IMR-90 (cell line): Measurements from ENCODE around the gene PLXND1.

Experiments used
- BHLHE40 ChIP-seq: fragments of 150-350 bp; IDR thresholded peaks from 2 replicates; pipeline ENCODE4 v1.6.1; 2016; ENCODE audit warnings: mild to moderate bottlenecking, low read depth, low read length
- CHD1 ChIP-seq: IDR thresholded peaks from 2 replicates; pipeline ENCODE4 v1.6.1; 2012; ENCODE audit warnings: low read depth, low read length, improper control_type of control experiment
- CTCF ChIP-seq: conservative IDR thresholded peaks from 2 replicates; pipeline ENCODE4 v1.5.1; 2012; ENCODE audit warnings: mild to moderate bottlenecking, low read depth, low read length, improper control_type of control experiment
- ELK1 ChIP-seq: fragments of 150-350 bp; IDR thresholded peaks from 2 replicates; pipeline ENCODE4 v1.6.1; 2016; ENCODE audit warnings: low read depth, mild to moderate bottlenecking, low read length, moderate library complexity, borderline replicate concordance
- FOS ChIP-seq: fragments of 150-350 bp; IDR thresholded peaks from 2 replicates; pipeline ENCODE4 v1.6.1; 2016; ENCODE audit warnings: low read depth, low read length
- MAZ ChIP-seq: IDR thresholded peaks from 2 replicates; pipeline ENCODE4 v1.6.1; 2012; ENCODE audit warnings: low read depth, mild to moderate bottlenecking, low read length, improper control_type of control experiment, moderate library complexity, borderline replicate concordance
- POLR2A ChIP-seq: IDR thresholded peaks from 2 replicates; pipeline ENCODE4 v1.6.1; 2012; ENCODE audit warnings: mild to moderate bottlenecking, low read depth, low read length
- RAD21 ChIP-seq: IDR thresholded peaks from 2 replicates; pipeline ENCODE4 v1.6.1; 2012; ENCODE audit warnings: low read length, improper control_type of control experiment
- RFX5 ChIP-seq: IDR thresholded peaks from 2 replicates; pipeline ENCODE4 v1.8.0; 2012; ENCODE audit warnings: low read depth, mild to moderate bottlenecking, low read length, moderate library complexity
- SMC3 ChIP-seq: fragments of 150-350 bp; IDR thresholded peaks from 2 replicates; pipeline ENCODE4 v1.6.1; 2016; ENCODE audit warnings: low read depth, mild to moderate bottlenecking, antibody characterized with exemption, low read length, moderate library complexity
- USF2 ChIP-seq: fragments of 150-350 bp; IDR thresholded peaks from 2 replicates; pipeline ENCODE4 v1.6.1; 2017; ENCODE audit warnings: mild to moderate bottlenecking, antibody characterized with exemption, low read length, low read depth

GRCh38 chr3:129527262-129527661 is 79.2 kb downstream of the PLXND1 start:
- TF ChIP-seq CTCF (no peak), CHD1 (no peak), RFX5 (no peak), POLR2A (no peak), USF2 (no peak), SMC3 (no peak), ELK1 (no peak), MAZ (no peak), FOS (no peak), RAD21 (no peak), BHLHE40 (no peak)
